ENCODE results near the gene SRP54.

SRP54 gene

DNA sequence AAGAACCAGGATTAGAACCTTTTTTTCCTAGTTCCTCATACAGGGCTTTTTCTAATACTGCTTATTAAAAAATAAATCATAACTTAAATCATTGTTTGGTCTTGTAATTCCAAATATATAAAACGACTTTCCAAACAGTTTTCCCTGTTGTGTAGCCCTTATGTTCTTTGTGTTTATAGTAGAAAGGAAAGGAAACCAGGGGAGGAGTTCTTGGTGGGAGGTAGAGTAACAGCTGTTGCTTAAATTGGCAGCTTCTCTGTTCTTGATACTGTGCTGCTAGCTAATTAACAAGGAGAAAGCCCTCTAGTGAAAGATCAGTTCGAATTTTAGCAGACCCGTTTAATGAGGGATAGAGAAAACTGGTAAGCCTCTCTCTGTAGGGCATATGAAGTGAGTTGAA, 15.0 kb downstream of the SRP54 start:
- H3K4me3 ChIP-seq: no peak overlapping the region
- no peak for DNase-seq (ENCODE audit: low spot score)
- no peak overlapping the region for H3K27ac ChIP-seq
- TF ChIP-seq, protein P1, sequence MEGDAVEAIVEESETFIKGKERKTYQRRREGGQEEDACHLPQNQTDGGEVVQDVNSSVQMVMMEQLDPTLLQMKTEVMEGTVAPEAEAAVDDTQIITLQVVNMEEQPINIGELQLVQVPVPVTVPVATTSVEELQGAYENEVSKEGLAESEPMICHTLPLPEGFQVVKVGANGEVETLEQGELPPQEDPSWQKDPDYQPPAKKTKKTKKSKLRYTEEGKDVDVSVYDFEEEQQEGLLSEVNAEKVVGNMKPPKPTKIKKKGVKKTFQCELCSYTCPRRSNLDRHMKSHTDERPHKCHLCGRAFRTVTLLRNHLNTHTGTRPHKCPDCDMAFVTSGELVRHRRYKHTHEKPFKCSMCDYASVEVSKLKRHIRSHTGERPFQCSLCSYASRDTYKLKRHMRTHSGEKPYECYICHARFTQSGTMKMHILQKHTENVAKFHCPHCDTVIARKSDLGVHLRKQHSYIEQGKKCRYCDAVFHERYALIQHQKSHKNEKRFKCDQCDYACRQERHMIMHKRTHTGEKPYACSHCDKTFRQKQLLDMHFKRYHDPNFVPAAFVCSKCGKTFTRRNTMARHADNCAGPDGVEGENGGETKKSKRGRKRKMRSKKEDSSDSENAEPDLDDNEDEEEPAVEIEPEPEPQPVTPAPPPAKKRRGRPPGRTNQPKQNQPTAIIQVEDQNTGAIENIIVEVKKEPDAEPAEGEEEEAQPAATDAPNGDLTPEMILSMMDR (IDR thresholded peaks at IDR 0.05): no peak

DNA sequence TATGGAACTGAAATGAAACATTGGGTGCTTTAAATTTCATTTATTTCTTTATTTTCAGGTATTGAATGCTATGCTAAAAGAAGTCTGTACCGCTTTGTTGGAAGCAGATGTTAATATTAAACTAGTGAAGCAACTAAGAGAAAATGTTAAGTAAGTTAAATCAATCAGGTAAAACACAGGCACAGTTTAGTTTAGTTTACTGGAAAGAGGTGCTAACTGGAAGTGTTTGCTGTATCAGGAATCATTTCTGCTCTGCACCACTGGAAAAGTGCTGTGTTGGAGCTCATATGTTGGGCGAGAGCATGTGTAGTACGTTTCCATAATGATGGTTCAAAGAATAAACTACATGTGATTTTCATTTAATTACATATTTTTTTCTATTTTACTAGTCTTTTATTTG, 16.7 kb downstream of the SRP54 start:
- TF ChIP-seq, protein P1 (IDR thresholded peaks at IDR 0.05): no peak
- Histone ChIP-seq H3K27ac (no peak overlapping the region), H3K4me3 (no peak overlapping the region)
- DNase-seq (ENCODE audit: low spot score): no peak

DNA sequence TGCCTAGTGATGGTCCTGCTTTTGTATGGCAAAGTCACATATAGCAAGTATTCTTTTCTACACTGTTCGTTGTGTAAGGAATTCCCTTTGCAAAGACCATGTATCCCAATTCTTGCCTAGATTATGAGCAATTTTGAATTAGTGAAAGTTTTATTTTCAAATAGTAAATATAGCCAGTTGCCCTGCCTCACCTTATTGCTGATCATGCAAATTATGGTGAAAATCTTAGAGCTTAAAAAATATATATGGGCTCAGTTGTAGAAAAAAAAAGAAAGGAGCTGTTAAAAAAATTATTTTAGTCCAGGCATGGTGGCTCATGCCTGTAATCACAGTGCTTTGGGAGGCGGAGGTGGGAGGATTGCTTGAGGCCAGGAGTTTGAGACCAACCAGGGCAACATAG, 18.8 kb downstream of the SRP54 start:
- TF ChIP-seq, protein P1 (IDR thresholded peaks at IDR 0.05): no peak
- no peak for DNase-seq (ENCODE audit: low spot score)
- H3K4me3 ChIP-seq: no peak overlapping the region
- H3K27ac ChIP-seq: no peak overlapping the region

DNA sequence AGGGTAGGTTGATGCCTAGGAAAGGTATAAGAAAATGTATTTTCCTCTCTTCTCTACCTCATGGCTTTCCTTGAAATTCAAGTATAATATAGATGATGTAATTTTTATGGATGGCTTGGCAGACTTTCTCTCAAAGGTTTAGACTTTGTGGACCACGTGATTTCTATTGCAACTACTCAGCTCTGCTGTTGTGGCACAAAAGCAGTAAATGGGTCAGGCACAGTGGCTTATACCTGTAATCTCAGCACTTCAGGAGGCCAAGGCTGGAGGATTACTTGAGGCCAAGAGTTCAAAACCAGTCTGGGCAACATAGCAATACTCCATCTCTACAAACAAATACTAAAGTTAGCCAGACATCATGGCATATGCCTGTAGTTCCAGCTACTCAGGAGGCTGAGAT, 22.0 kb downstream of the SRP54 start:
- TF ChIP-seq, protein P1 (IDR thresholded peaks at IDR 0.05): no peak
- no peak overlapping the region for H3K4me3 ChIP-seq
- DNase-seq (ENCODE audit: low spot score): no peak
- H3K27ac ChIP-seq: no peak overlapping the region

DNA sequence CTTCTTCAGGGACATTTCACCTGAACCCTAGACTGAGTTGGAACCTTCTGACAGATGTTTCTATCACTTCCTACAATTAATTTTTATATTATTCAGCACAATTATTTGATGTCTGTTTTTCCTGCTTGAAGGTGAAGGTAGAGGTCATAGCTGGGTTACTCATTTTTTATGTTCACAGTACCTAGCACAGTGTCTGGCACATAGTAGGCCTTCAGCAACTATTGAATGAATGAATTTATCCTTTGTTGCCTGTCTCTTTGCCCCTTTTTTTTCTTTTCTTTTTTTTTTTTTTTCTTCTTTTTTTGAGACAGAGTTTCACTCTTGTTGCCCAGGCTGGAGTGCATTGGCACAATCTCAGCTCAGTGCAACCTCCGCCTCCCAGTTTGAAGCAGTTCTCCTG, 33.8 kb downstream of the SRP54 start:
- Histone ChIP-seq H3K27ac (no peak overlapping the region), H3K4me3 (no peak overlapping the region)
- no peak for DNase-seq (ENCODE audit: low spot score)
- TF ChIP-seq, protein P1 (IDR thresholded peaks at IDR 0.05): no peak

DNA sequence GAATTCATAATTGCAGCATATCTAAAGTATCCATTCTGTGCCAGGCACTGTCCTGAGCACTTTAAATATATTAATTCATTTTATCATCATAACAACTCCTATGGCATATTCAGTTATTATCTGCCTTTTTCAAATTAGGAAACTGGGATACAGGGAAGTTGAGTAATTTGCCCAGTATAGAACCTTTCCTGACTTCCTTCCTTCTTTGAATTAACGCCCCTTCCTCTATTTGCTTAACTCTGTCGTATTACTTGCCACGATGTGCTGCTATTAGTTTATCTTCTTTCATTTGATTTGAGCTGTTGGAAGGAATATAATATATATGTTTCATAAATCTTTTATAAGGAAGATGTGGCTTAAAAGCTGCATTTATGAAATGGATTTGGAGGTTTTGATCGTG, 37.9 kb downstream of the SRP54 start:
- Histone ChIP-seq H3K4me3 (no peak overlapping the region), H3K27ac (no peak overlapping the region)
- TF ChIP-seq, protein P1 (IDR thresholded peaks at IDR 0.05): no peak
- no peak for DNase-seq (ENCODE audit: low spot score)

DNA sequence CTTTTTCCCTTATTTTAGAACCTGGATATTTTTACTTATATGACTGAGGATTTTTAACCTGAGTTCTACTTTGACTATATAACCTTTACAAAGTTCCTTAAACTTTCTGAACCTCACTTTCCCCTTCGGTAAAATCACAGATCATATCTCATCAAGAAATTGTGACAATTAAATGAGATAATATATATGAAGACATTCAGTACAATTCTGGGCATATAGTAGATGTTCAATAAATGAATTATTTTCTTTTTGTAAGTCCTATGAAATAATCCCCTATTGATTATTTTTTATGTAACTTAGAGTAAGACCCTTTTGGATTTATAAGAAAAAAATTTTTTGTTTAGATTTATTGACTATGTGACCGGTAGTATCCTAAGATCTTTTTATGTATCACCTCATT, 45.6 kb downstream of the SRP54 start:
- Histone ChIP-seq H3K4me3 (no peak overlapping the region), H3K27ac (no peak overlapping the region)
- TF ChIP-seq, protein P1 (IDR thresholded peaks at IDR 0.05): no peak
- no peak for DNase-seq (ENCODE audit: low spot score)
